ENCODE results near the gene FNBP1.

Gene FNBP1

GRCh38 chr9:129850821-129851550 lies 192.0 kb downstream of the FNBP1 start:
- H3K36me3 Mint-ChIP-seq (ENCODE audit: insufficient read depth), result peaks cover 57% of the 10 kb centered on the region
- no peak overlapping the region for H3K4me3 Mint-ChIP-seq
- no peak for DNase-seq
- no peaks in the 10 kb centered on the region for H3K9me3 Mint-ChIP-seq
- no peak overlapping the region for H3K27ac Mint-ChIP-seq
- no peaks in the 10 kb centered on the region for H3K27me3 Mint-ChIP-seq
- no peak for ATAC-seq (replicated peaks)
- peaks cover 24 to 31% of the 10 kb centered on the region in 2 donors for H3K4me1 Mint-ChIP-seq (ENCODE audit: low read depth in 2 of 2)

GRCh38 chr9:129849901-129850300 lies 193.1 kb downstream of the FNBP1 start:
- Mint-ChIP-seq H3K4me1 (ENCODE audit: low read depth in 2 of 2) (peaks cover 22 to 29% of the 10 kb centered on the region in 2 donors), H3K9me3 (no peaks in the 10 kb centered on the region), H3K27me3 (no peaks in the 10 kb centered on the region), H3K27ac (peak overlapping the region in 1 of 2 donors; percentile 15), H3K36me3 (ENCODE audit: insufficient read depth) (peaks cover 50% of the 10 kb centered on the region), H3K4me3 (no peak overlapping the region)
- DNase-seq (no peak), ATAC-seq (replicated peaks) (no peak)

- Mint-ChIP-seq H3K27me3 (no peaks in the 10 kb centered on the region), H3K36me3 (ENCODE audit: insufficient read depth) (peaks cover 47% of the 10 kb centered on the region), H3K27ac (no peak overlapping the region), H3K9me3 (no peaks in the 10 kb centered on the region), H3K4me3 (no peak overlapping the region), H3K4me1 (ENCODE audit: low read depth in 2 of 2) (peaks cover 12 to 19% of the 10 kb centered on the region in 2 donors)
- ATAC-seq (replicated peaks) (no peak), DNase-seq (no peak)
Observed at GRCh38 chr9:129848712-129849441, 194.1 kb downstream of the FNBP1 start.

GRCh38 chr9:129845373-129845772 lies 197.6 kb downstream of the FNBP1 start:
- H3K4me1 Mint-ChIP-seq (ENCODE audit: low read depth in 2 of 2), result peaks cover 8 to 15% of the 10 kb centered on the region in 2 donors
- H3K27me3 Mint-ChIP-seq, result no peaks in the 10 kb centered on the region
- ATAC-seq (replicated peaks), result no peak

GRCh38 chr9:129841071-129841470 lies 201.9 kb downstream of the FNBP1 start:
- H3K4me1 Mint-ChIP-seq (ENCODE audit: low read depth in 2 of 2), result peaks cover 35 to 41% of the 10 kb centered on the region in 2 donors
- no peaks in the 10 kb centered on the region for H3K9me3 Mint-ChIP-seq
- ATAC-seq (replicated peaks), result no peak
- H3K36me3 Mint-ChIP-seq (ENCODE audit: insufficient read depth), result peaks cover 13% of the 10 kb centered on the region
- no peak for DNase-seq
- no peaks in the 10 kb centered on the region for H3K27me3 Mint-ChIP-seq
- peak overlapping the region; percentile 29 to 32 for H3K27ac Mint-ChIP-seq
- H3K4me3 Mint-ChIP-seq, result no peak overlapping the region

More at GRCh38 chr9:129845373-129845772, 197.6 kb downstream of the FNBP1 start:
- DNase-seq, result no peak
- H3K4me3 Mint-ChIP-seq, result no peak overlapping the region
- peaks cover 19% of the 10 kb centered on the region for H3K36me3 Mint-ChIP-seq (ENCODE audit: insufficient read depth)
- peak overlapping the region; percentile 71 to 88 for H3K27ac Mint-ChIP-seq
- H3K9me3 Mint-ChIP-seq, result no peaks in the 10 kb centered on the region

GRCh38 chr9:129840034-129840433 lies 203.0 kb downstream of the FNBP1 start:
- H3K36me3 Mint-ChIP-seq (ENCODE audit: insufficient read depth), result peaks cover 19% of the 10 kb centered on the region
- no peaks in the 10 kb centered on the region for H3K27me3 Mint-ChIP-seq
- ATAC-seq (replicated peaks), result no peak
- no peak for DNase-seq
- peak overlapping the region in 1 of 2 donors; percentile 44 for H3K27ac Mint-ChIP-seq
- H3K9me3 Mint-ChIP-seq, result no peaks in the 10 kb centered on the region
- peaks cover 38 to 40% of the 10 kb centered on the region in 2 donors for H3K4me1 Mint-ChIP-seq (ENCODE audit: low read depth in 2 of 2)
- H3K4me3 Mint-ChIP-seq, result peak overlapping the region in 1 of 2 donors; percentile 27

- Mint-ChIP-seq H3K27me3 (no peaks in the 10 kb centered on the region), H3K27ac (peak overlapping the region; percentile 44 to 52), H3K36me3 (ENCODE audit: insufficient read depth) (peaks cover 25% of the 10 kb centered on the region), H3K4me3 (peak overlapping the region; percentile 54 to 70), H3K9me3 (no peaks in the 10 kb centered on the region), H3K4me1 (ENCODE audit: low read depth in 2 of 2) (peaks cover 43 to 46% of the 10 kb centered on the region in 2 donors)
- DNase-seq (no peak), ATAC-seq (replicated peaks) (no peak)
Observed at GRCh38 chr9:129839324-129840023, 203.5 kb downstream of the FNBP1 start.

GRCh38 chr9:129838707-129839259 lies 204.2 kb downstream of the FNBP1 start:
- Mint-ChIP-seq H3K9me3 (no peaks in the 10 kb centered on the region), H3K4me1 (ENCODE audit: low read depth in 2 of 2) (peaks cover 50 to 51% of the 10 kb centered on the region in 2 donors), H3K36me3 (ENCODE audit: insufficient read depth) (peaks cover 31% of the 10 kb centered on the region), H3K27ac (peak overlapping the region; percentile 30 to 52), H3K4me3 (peak overlapping the region; percentile 54 to 70), H3K27me3 (no peaks in the 10 kb centered on the region)
- DNase-seq (no peak), ATAC-seq (replicated peaks) (no peak)

All from effector memory CD8-positive, alpha-beta T cell (primary cell).